GM12878 (cell line): ENCODE results near the gene BIRC7. TPM values are rescaled to one million over a fixed set of nuclear protein-coding genes. Genes with fewer than 3 reads are reported as not detected.

Source experiments
- ATAC-seq: fragments of 200-7000 bp; cut with Tn5 transposase; 3 replicates; pipeline ENCODE4 v1.9.1; 2020; ENCODE audit warnings: mild to moderate bottlenecking, moderate library complexity
- BruUV-seq: library from RNA; stranded (reverse); fragments of 400-500 nt; replicated peaks from 2 replicates; lab custom pipeline; 2021; lab: Mats Ljungman, UMichigan
- CTCF ChIA-PET: fragments of 300-600 bp; sonication (Branson Sonifier 250); formaldehyde crosslinking; extraction: SDS; loops from one replicate; lab custom pipeline; 2021; ENCODE audit warnings: inconsistent platforms; lab: Yijun Ruan, JAX
- POLR2A ChIA-PET: fragments of 350-600 bp; formaldehyde crosslinking; extraction: SDS; loops from one replicate; lab custom pipeline; 2021; ENCODE audit warnings: inconsistent platforms; lab: Charles Lee
- RAD21 ChIA-PET: fragments of 300-600 bp; sonication (Branson Sonifier 250); formaldehyde crosslinking; loops from one replicate; lab custom pipeline; 2023; ENCODE audit warnings: antibody characterized with exemption; ENCODE audit not compliant: unreplicated experiment; lab: Charles Lee
- SMC1A ChIA-PET: fragments of 300-600 bp; sonication (Branson Sonifier 250); formaldehyde crosslinking; loops from one replicate; lab custom pipeline; 2023; ENCODE audit not compliant: unreplicated experiment, uncharacterized antibody; lab: Charles Lee
- DNase-seq: peaks from one replicate; pipeline ENCODE4 v3.0.0-alpha.2; 2011; ENCODE audit warnings: low read depth, low spot score
- FAIRE-seq: peaks from 3 replicates; lab custom pipeline; 2011; peaks lifted over from hg19 to GRCh38; lab: Jason Lieb, UNC
- H2AFZ ChIP-seq: 2 replicates; pipeline ENCODE4 v1.6.0; 2011; ENCODE audit warnings: low read depth, low read length, control low read depth; ENCODE audit not compliant: control insufficient read depth
- H3K27ac ChIP-seq: 2 replicates; pipeline ENCODE4 v1.5.1; 2011; ENCODE audit warnings: control low read depth; ENCODE audit not compliant: control insufficient read depth, insufficient read depth
- H3K27me3 ChIP-seq, 2 experiments: replicated peaks in 1 of 2; 2 replicates each; pipeline versions ENCODE4 v1.6.0 to v1.6.1; 2011; ENCODE audit warnings: low read length in 1 of 2; ENCODE audit not compliant: control insufficient read depth in 2 of 2, insufficient read depth in 2 of 2
- H3K36me3 ChIP-seq, 2 experiments: 2 replicates each; pipeline ENCODE4 v1.5.1; 2011; ENCODE audit warnings: low read length in 1 of 2; ENCODE audit not compliant: control insufficient read depth in 2 of 2, insufficient read depth in 2 of 2
- H3K4me1 ChIP-seq: 2 replicates; pipeline ENCODE4 v1.6.1; 2011; ENCODE audit warnings: mild to moderate bottlenecking, low read length, moderate library complexity, mixed read lengths; ENCODE audit not compliant: control insufficient read depth, insufficient read depth
- H3K4me2 ChIP-seq: 2 replicates; pipeline ENCODE4 v1.6.0; 2011; ENCODE audit warnings: control low read depth; ENCODE audit not compliant: control insufficient read depth, insufficient read depth
- H3K4me3 ChIP-seq: fragments of 200-600 bp; sonication (generic); 2 replicates; pipeline ENCODE4 v1.5.1; 2016
- H3K79me2 ChIP-seq: 2 replicates; pipeline ENCODE4 v1.6.0; 2011; ENCODE audit warnings: low read length; ENCODE audit not compliant: control insufficient read depth, insufficient read depth
- H3K9ac ChIP-seq: 2 replicates; pipeline ENCODE4 v1.8.0; 2011; ENCODE audit warnings: low read length, control low read depth, mixed read lengths; ENCODE audit not compliant: control insufficient read depth, insufficient read depth
- H3K9me3 ChIP-seq: replicated peaks from 3 replicates; pipeline ENCODE4 v1.5.1; 2011; ENCODE audit warnings: mild to moderate bottlenecking, low read length; ENCODE audit not compliant: control insufficient read depth, insufficient read depth
- H4K20me1 ChIP-seq: 2 replicates; pipeline ENCODE4 v1.6.0; 2011; ENCODE audit not compliant: control insufficient read depth, insufficient read depth
- EGR1 ChIP-seq, 2 experiments: IDR thresholded peaks; 1 replicate in 1 of 2; 2 replicates in 1 of 2; pipeline ENCODE4 v1.6.1; 2011 to 2012; ENCODE audit warnings: low read depth in 2 of 2, low read length in 2 of 2, borderline replicate concordance in 1 of 2, mild to moderate bottlenecking in 1 of 2, moderate library complexity in 1 of 2
- HCFC1 ChIP-seq: fragments of 150-350 bp; IDR thresholded peaks from 2 replicates; pipeline ENCODE4 v1.6.1; 2014; ENCODE audit warnings: low read length
- HDAC2 ChIP-seq: fragments of 200-600 bp; sonication (generic); IDR thresholded peaks from 2 replicates; pipeline ENCODE4 v1.6.1; 2017
- HDAC6 ChIP-seq: fragments of 200-600 bp; sonication (generic); IDR thresholded peaks from one replicate; pipeline ENCODE4 v1.8.0; 2017; ENCODE audit warnings: antibody characterized with exemption; ENCODE audit not compliant: unreplicated experiment
- IKZF1 ChIP-seq: fragments of 450-650 bp; conservative IDR thresholded peaks from 2 replicates; pipeline ENCODE4 v1.6.1; 2017; ENCODE audit warnings: antibody characterized with exemption, mild to moderate bottlenecking
- NFYB ChIP-seq: IDR thresholded peaks from 2 replicates; pipeline ENCODE4 v1.6.1; 2011; ENCODE audit warnings: low read depth, mild to moderate bottlenecking, low read length, improper control_type of control experiment, moderate library complexity; ENCODE audit not compliant: insufficient read depth
- PAX8 ChIP-seq: fragments of 450-650 bp; IDR thresholded peaks from 2 replicates; pipeline ENCODE4 v1.6.1; 2017; ENCODE audit warnings: mild to moderate bottlenecking, moderate library complexity
- SMAD5 ChIP-seq: IDR thresholded peaks from 2 replicates; pipeline ENCODE4 v1.6.1; 2016; ENCODE audit warnings: antibody characterized with exemption, low read depth
- SP1 ChIP-seq: IDR thresholded peaks from one replicate; pipeline ENCODE4 v1.6.1; 2011; ENCODE audit warnings: low read depth, low read length
- SREBF2 ChIP-seq: IDR thresholded peaks from 2 replicates; pipeline ENCODE4 v1.6.1; 2012; ENCODE audit warnings: mild to moderate bottlenecking, low read length
- STAT1 ChIP-seq: fragments of 450-650 bp; conservative IDR thresholded peaks from 2 replicates; pipeline ENCODE4 v1.6.1; 2014; ENCODE audit warnings: antibody characterized with exemption, mild to moderate bottlenecking
- STAT3 ChIP-seq: IDR thresholded peaks from 2 replicates; pipeline ENCODE4 v1.6.1; 2011; ENCODE audit warnings: low read depth, low read length, improper control_type of control experiment
- TCF12 ChIP-seq: IDR thresholded peaks from 2 replicates; pipeline ENCODE4 v1.6.1; 2011; ENCODE audit warnings: low read depth, mild to moderate bottlenecking, low read length
- ZNF24 ChIP-seq: fragments of 450-650 bp; IDR thresholded peaks from 2 replicates; pipeline ENCODE4 v1.6.1; 2017; ENCODE audit warnings: antibody characterized with exemption, mild to moderate bottlenecking
- WGBS: methylation state at CpG from one replicate; pipeline ENCODE4 v1.1.6; 2016; ENCODE audit warnings: low lambda C conversion rate; ENCODE audit not compliant: insufficient replicate concordance, insufficient coverage; ENCODE audit errors: missing lambda C conversion rate; 5-methylcytosine and 5-hydroxymethylcytosine counted together
- in situ Hi-C: fragments of 300-500 bp; cut with MboI; formaldehyde crosslinking; loops from 9 replicates; pipeline ENCODE4 v1.14.3; 2018; ENCODE audit warnings: mixed read lengths
- intact Hi-C: fragments of 100-400 bp; cut with micrococcal nuclease; formaldehyde crosslinking; loops from one replicate; pipeline ENCODE4 v1.14.2; 2022; ENCODE audit not compliant: unreplicated experiment
- polyA plus RNA-seq, 11 experiments: library from polyadenylated mRNA; depleted of rRNA in 4 of 11; unstranded in 6 of 11; stranded (reverse) in 5 of 11; fragments of >200 nt; fragmentation: Nextera tagmentation in 4 of 11; fragmentation: Illumina TruSeq in 1 of 11; extraction: Ambion mirVana in 4 of 11; extraction: Trizol in 1 of 11; gene quantifications; 1 replicate in 1 of 11; 2 replicates in 10 of 11; pipeline versions ENCODE4 v1.2.1 to v1.2.3, GENCODE V29; 2011 to 2016; ENCODE audit warnings: inconsistent platforms in 2 of 11, missing spikeins in 2 of 11, low read depth in 1 of 11
- total RNA-seq, 4 experiments: library from RNA; depleted of rRNA in 3 of 4; stranded (reverse); fragments of >200 nt in 3 of 4; fragmentation: Illumina TruSeq in 1 of 4; extraction: Trizol in 1 of 4; gene quantifications; 2 replicates each; pipeline versions ENCODE4 v1.2.1 to v1.2.3, GENCODE V29; 2013 to 2021
- TF ChIP-seq, protein P1 (sequence below): fragments of 450-650 bp; IDR thresholded peaks from 2 replicates; pipeline ENCODE4 v1.6.1; 2016; ENCODE audit warnings: mild to moderate bottlenecking
- TF ChIP-seq, protein P2 (sequence below): fragments of 450-650 bp; IDR thresholded peaks from 2 replicates; pipeline ENCODE4 v1.6.1; 2018; ENCODE audit warnings: mild to moderate bottlenecking, low read depth, moderate library complexity; ENCODE audit not compliant: partially characterized antibody
- TF ChIP-seq, protein P3 (sequence below): fragments of 450-650 bp; IDR thresholded peaks from 2 replicates; pipeline ENCODE4 v1.6.1; 2017; ENCODE audit warnings: antibody characterized with exemption, mild to moderate bottlenecking, moderate library complexity
- TF ChIP-seq, protein P4 (sequence below): IDR thresholded peaks from 2 replicates; pipeline ENCODE4 v1.6.1; 2011; ENCODE audit warnings: mild to moderate bottlenecking, low read depth, low read length, moderate library complexity; ENCODE audit not compliant: insufficient replicate concordance

Gene BIRC7
- total and polyA plus RNA-seq, 10 of the 15 experiments (the other 5 are each of a cell fraction or from before 2014, with no cell fraction given): 0.31 TPM; not detected in 9

DNA sequence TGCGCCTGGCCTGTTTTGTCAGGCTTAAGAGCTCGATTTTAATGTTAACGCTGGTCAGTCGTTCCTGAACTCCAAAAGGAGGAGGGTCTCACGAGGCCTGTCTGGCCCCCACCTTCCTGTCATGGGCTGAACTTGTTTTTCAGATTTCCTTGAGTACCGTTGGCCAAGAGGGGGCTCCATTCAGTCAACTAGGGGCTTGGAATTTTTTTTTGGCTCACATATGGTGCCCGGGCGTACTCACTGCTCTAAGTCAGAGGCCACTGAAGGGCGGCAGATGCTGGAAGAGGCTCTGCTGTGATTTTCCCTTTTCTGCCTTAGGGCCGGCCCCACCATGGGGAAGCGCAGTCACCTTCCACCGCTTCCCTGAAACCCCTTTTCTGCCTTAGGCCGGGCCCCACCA, 6.9 kb upstream of the BIRC7 start:
- ATAC-seq (no peak), FAIRE-seq (no peak), DNase-seq (no peak)
- TF ChIP-seq, protein P1, sequence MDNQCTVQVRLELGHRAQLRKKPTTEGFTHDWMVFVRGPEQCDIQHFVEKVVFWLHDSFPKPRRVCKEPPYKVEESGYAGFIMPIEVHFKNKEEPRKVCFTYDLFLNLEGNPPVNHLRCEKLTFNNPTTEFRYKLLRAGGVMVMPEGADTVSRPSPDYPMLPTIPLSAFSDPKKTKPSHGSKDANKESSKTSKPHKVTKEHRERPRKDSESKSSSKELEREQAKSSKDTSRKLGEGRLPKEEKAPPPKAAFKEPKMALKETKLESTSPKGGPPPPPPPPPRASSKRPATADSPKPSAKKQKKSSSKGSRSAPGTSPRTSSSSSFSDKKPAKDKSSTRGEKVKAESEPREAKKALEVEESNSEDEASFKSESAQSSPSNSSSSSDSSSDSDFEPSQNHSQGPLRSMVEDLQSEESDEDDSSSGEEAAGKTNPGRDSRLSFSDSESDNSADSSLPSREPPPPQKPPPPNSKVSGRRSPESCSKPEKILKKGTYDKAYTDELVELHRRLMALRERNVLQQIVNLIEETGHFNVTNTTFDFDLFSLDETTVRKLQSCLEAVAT: no peak
- TF ChIP-seq HDAC2: no peak
- TF ChIP-seq ZNF24: no peak
- TF ChIP-seq HCFC1: no peak
- TF ChIP-seq, protein P2, sequence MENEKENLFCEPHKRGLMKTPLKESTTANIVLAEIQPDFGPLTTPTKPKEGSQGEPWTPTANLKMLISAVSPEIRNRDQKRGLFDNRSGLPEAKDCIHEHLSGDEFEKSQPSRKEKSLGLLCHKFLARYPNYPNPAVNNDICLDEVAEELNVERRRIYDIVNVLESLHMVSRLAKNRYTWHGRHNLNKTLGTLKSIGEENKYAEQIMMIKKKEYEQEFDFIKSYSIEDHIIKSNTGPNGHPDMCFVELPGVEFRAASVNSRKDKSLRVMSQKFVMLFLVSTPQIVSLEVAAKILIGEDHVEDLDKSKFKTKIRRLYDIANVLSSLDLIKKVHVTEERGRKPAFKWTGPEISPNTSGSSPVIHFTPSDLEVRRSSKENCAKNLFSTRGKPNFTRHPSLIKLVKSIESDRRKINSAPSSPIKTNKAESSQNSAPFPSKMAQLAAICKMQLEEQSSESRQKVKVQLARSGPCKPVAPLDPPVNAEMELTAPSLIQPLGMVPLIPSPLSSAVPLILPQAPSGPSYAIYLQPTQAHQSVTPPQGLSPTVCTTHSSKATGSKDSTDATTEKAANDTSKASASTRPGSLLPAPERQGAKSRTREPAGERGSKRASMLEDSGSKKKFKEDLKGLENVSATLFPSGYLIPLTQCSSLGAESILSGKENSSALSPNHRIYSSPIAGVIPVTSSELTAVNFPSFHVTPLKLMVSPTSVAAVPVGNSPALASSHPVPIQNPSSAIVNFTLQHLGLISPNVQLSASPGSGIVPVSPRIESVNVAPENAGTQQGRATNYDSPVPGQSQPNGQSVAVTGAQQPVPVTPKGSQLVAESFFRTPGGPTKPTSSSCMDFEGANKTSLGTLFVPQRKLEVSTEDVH: no peak
- TF ChIP-seq IKZF1: no peak
- TF ChIP-seq, protein P3, sequence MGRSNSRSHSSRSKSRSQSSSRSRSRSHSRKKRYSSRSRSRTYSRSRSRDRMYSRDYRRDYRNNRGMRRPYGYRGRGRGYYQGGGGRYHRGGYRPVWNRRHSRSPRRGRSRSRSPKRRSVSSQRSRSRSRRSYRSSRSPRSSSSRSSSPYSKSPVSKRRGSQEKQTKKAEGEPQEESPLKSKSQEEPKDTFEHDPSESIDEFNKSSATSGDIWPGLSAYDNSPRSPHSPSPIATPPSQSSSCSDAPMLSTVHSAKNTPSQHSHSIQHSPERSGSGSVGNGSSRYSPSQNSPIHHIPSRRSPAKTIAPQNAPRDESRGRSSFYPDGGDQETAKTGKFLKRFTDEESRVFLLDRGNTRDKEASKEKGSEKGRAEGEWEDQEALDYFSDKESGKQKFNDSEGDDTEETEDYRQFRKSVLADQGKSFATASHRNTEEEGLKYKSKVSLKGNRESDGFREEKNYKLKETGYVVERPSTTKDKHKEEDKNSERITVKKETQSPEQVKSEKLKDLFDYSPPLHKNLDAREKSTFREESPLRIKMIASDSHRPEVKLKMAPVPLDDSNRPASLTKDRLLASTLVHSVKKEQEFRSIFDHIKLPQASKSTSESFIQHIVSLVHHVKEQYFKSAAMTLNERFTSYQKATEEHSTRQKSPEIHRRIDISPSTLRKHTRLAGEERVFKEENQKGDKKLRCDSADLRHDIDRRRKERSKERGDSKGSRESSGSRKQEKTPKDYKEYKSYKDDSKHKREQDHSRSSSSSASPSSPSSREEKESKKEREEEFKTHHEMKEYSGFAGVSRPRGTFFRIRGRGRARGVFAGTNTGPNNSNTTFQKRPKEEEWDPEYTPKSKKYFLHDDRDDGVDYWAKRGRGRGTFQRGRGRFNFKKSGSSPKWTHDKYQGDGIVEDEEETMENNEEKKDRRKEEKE: no peak
- no peak for TF ChIP-seq EGR1 (IDR thresholded peaks at IDR 0.05; ENCODE audit: borderline replicate concordance in 1 of 2, low read depth in 2 of 2, low read length in 2 of 2)
- no peak for TF ChIP-seq NFYB
- TF ChIP-seq SMAD5: no peak
- TF ChIP-seq STAT1: no peak
- TF ChIP-seq PAX8: no peak
- no peak for TF ChIP-seq SP1
- TF ChIP-seq SREBF2: no peak
- no peak for TF ChIP-seq HDAC6
- TF ChIP-seq STAT3: no peak
- no peak for TF ChIP-seq TCF12
- TF ChIP-seq, protein P4, sequence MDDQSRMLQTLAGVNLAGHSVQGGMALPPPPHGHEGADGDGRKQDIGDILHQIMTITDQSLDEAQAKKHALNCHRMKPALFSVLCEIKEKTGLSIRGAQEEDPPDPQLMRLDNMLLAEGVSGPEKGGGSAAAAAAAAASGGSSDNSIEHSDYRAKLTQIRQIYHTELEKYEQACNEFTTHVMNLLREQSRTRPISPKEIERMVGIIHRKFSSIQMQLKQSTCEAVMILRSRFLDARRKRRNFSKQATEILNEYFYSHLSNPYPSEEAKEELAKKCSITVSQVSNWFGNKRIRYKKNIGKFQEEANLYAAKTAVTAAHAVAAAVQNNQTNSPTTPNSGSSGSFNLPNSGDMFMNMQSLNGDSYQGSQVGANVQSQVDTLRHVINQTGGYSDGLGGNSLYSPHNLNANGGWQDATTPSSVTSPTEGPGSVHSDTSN: no peak
- no peaks in the 10 kb centered on the region for H3K4me1 ChIP-seq
- H3K9ac ChIP-seq: no peak overlapping the region
- peaks cover 2% of the 10 kb centered on the region in 2 experiments; a peak in 3 of 4 replicates for H3K27me3 ChIP-seq
- H2AFZ ChIP-seq: no peak overlapping the region
- H3K9me3 ChIP-seq: no peaks in the 10 kb centered on the region
- POLR2A ChIA-PET: no interaction called here
- CTCF ChIA-PET: no interaction called here
- intact Hi-C loops: no loop called here
- no peak overlapping the region for H3K4me3 ChIP-seq
- no peaks in the 10 kb centered on the region for H3K36me3 ChIP-seq
- 31% methylated on average over 13 of the region's 13 CpGs for WGBS
- RAD21 ChIA-PET: no interaction called here
- in situ Hi-C loops: no loop called here
- H3K4me2 ChIP-seq: no peak overlapping the region
- no peak overlapping the region for H3K27ac ChIP-seq
- BruUV-seq: no TSS peak
- H3K79me2 ChIP-seq: no peaks in the 10 kb centered on the region
- SMC1A ChIA-PET: no interaction called here
- H4K20me1 ChIP-seq: no peaks in the 10 kb centered on the region
